Activated CD4-positive, CD25-positive, alpha-beta regulatory T cell treated with anti-CD3 and anti-CD28 coated beads, Interleukin-2, amount 50 U/mL, for 24 hours (primary cell): ENCODE results near the gene INTS6.
"Not testable (repeated sequence)": the region's sequence is repeated elsewhere in the genome, so short reads cannot be mapped to it uniquely, and the experiment has no call there.

Experiments
- ATAC-seq, 2 donors: fragments of 150-1000 bp; cut with Tn5 transposase; one replicate each; pipeline ENCODE4 v1.10.0; 2021; ENCODE audit warnings: mild to moderate bottlenecking in 1 of 2, moderate library complexity in 1 of 2

Gene INTS6

DNA sequence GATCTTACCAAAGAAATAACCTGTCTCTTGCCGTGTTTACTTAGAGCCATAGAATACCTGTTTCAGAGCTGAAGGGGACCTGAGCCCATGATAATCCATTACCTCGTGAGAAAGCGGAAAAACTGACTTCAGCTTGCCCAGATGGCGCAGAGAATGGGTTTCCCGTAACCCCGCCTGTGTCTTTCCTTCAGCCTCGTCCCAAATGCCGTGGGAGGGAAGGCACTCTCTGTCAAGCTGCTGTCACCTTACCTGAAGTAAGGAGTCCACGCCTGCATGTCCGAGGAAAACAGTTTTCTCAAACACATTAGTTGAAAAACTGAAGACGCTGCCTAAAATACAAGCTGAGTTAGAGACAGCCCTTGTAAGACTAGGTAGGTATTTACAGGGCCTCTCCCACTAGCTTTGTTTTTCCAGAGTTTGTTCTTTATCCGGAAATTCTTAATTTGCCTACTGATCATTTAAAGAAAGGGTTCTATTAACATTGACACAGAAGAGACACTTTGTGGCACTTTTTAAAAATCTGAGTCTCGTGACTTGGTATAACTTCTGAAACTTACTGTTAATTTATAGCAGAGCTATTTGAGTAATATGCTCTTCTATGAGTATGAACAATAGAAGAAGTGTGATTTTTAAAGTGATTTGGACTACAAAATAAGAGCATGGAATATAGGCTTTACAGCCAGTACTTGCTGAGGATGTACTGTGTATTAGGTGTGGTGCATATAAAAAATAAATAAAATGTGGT, 1.3 kb upstream of the INTS6 start:
- ATAC-seq, result peak in 1 of 2 donors; percentile 6

DNA sequence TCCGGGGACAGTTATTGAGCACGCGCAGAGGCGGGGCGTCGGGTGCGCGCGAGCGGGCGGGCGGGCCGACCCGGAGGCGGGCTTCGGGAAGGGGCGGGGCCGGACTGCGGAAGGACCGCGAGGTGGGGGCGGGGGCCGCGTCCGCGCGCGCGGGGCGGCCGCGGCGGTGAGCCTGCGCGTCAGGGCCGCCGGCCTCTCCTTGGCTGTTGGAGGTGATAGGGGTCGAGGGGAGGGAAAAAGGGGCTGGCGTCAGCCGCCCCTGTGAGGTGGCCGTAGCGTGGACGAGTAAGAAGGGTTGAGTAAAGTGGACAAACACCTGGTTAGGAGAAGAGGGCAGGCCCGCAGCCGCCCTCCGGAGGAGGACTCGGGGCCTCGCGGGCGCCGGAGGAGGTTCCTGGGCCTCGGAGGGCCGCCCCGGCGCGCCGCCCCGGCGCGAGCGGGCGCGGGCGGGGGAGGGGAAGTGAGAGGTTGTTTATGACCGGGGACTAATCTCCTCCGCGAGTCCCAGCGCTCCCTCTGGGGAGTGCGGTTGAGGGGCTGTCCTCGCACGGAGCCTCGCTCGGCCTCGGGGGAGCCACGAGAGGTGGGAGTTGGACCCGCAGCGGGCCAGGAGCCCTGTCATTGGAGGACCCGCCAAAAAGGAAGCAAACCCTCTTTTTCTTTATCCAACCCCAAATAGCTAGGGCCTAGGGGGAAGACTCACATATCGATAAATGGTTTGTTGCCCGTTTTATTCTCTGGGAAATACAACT, 547 bp upstream of the INTS6 start:
- ATAC-seq, result peak; percentile 34 to 42

- peak; percentile 18 to 21 for ATAC-seq
Observed at GRCh38 chr13:51451467-51452360, 1.1 kb downstream of the INTS6 start.

DNA sequence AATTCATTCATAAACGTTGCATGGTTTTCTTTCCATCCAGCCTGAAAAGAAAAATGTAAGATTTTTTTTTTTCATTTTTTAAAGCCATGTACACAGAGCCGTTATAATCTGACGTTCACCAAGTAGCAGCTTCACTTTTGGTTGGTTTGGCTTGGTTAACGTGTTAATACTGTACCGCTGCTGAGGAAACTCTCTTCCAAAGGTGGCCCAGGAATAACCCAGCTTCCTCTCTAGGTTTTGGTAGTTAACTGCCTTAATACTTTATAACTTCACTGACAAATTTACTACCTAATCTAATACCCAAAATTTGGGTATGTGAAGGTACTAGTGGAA, 1.7 kb downstream of the INTS6 start:
- no peak for ATAC-seq

GRCh38 chr13:51449018-51449417, 3.8 kb downstream of the INTS6 start:
- no peak for ATAC-seq

GRCh38 chr13:51444922-51445321, 7.9 kb downstream of the INTS6 start:
- no peak for ATAC-seq

DNA sequence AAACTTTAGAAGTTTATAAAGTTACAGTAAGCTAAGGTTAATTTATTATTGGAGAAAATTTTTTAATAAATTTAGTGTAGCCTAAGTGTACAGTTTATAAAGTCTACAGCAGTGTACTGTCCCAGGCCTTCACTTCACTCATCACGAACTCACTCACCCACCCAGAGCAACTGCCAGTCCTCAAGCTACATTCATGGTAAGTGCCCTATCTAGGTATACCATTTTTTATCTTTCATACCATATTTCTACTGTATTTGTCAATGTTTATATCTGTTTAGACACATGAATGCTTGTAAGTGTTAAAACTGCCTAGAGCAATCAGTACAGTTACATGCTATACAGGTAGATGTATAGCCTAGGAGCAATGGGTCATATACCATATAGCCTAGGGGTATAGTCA, 12.5 kb downstream of the INTS6 start:
- no peak for ATAC-seq

- ATAC-seq, result no peak
Observed at GRCh38 chr13:51437550-51438127, 15.2 kb downstream of the INTS6 start.

- ATAC-seq, result no peak
Observed at GRCh38 chr13:51435002-51435578, 17.7 kb downstream of the INTS6 start.

DNA sequence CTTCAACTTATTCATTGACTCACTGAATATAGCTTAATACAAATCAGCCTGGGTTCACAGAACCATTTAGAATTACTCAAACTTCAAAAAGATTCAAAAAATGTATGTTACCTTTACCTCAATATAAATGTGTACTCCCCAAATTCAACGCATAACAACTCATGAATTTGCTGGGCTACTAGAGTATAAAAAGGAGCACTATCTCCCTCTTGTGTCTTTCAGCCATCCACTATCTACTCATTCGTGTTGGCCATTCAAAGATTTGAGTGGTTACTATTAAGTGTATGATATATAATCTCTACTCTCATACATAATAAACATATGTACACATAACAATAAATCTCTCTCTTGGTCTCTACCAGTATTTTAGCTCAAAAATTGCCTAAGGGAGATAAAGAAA, 20.3 kb downstream of the INTS6 start:
- no peak for ATAC-seq

DNA sequence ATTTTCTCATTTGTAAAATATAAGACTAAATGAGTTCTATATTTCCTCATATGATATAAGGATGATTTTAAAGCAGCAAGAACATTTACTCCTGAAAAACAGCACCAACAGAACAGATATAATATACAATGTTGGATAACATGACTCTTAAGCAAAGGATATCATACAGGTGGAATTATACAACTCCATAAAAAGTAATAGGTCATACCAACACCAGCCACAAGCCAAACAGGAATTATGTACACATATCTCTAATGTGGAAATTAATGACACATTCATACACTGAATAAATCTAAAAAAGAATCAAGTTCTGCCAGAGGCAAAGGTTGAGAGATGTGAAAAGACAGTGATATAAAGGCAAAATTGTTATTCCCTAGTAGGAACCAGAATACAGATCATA, 25.9 kb downstream of the INTS6 start:
- ATAC-seq, result no peak

DNA sequence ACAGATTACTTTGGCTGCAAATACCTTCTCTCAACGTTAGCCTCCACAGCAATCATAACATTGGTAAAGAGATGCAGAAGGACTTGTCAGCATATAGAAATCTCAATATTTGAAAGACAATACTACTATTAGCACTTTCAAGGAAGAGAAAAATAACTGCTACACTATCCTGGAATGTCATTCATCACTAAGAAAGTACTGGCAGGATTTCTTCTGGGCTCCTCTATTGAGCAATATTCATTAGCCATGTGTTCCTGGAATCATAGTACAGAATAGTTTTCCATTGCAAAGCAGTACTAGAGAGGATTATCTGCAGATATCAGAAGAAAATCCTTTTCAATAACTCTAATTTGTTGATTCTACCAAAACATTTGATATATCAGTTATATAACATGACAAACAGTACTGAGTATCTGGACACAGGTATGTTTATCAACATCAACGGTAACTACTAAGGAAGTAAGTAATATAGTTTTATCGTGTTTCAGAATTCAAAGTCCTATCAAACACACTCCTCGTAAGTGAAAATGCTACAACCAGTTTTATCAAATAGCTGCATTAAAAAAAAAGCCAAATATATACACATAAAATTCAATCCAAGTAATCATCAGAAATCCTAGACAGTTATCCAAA, 27.3 kb downstream of the INTS6 start:
- ATAC-seq, result no peak

- no peak for ATAC-seq
Observed at GRCh38 chr13:51423766-51424165, 29.1 kb downstream of the INTS6 start.

DNA sequence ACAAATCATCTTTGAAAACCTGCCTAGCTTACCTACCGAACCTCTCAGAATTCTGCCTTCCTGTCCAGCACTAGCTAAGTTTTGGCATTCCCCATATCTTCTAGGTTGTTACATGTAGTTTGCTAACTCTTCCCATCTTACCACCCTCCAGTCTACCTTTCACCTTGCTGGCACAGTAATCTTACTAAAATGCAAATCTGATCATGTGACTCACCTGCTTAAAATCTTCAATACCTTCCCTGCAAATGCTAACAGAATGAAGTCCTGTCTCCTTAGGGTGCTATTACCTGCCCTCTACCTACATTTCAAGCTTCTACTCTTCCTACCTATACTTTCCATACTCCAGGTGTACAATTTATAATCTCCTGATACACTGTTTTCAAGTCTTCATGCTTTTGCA, 30.4 kb downstream of the INTS6 start:
- ATAC-seq, result no peak

DNA sequence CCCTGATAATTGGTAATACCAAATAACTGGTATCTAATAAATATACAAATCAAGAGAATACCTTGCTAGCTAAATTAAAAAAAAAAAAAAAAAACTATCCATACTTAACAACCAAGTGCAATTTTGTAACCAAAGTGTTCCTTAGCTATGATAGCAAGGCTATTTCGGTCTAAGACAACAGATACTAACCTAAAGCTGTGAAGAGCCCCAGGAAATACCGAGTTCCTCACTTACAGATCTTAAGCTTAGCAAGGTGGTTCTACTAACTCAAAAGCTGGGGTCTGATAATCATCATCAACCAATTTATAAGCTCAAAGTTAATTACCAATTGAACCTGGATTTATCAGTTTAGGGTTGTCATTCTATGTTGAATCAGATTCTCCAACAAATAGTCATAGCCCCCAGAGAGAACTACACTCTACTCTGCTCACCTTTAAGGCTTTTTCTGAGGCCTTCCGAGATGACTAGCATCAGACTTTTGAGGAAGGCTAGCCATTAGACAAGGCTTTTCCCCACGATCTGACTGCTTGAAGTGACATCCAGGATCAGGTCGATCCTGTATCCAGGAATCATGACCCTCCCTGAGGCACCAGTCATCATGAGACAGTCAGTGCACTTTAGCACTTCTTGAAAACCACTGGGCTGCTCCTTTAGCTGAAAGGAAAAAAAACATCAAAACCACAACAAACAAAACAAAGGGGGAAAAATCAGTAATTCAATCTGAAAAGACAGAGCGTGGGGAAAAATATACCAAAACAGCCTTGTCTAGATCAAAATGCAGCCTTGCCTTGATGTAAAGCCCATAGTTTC, 31.9 kb downstream of the INTS6 start:
- peak in 1 of 2 donors; percentile 22 for ATAC-seq

DNA sequence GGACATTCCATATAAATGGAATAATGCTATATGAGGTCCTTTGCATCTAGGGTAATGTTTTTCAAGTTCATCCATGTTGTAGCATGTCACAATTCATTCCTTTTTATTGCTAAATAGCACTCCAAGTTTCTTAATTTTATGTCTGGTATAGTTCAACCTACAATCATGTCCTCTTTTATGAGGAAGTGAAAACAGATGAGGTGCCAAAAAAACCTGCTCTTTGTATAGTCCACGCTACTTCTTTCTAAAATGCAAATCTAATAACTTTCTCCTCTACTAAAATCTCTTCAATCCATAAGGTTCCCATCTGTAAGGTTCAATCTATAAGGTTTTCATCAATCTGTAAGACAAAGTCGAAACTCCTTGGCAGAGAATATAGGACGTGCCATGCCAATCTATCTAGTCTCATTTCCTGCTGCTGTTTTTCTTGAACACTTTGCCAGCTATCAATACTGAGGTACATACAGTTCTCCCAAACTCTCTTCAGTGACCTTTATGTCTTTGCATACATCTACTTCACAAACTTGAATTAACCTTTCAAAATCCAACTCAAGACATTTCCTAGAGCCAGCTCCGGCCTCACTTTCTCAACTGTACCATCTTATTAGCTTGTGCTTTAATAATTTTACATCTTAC, 33.7 kb downstream of the INTS6 start:
- ATAC-seq, result no peak

DNA sequence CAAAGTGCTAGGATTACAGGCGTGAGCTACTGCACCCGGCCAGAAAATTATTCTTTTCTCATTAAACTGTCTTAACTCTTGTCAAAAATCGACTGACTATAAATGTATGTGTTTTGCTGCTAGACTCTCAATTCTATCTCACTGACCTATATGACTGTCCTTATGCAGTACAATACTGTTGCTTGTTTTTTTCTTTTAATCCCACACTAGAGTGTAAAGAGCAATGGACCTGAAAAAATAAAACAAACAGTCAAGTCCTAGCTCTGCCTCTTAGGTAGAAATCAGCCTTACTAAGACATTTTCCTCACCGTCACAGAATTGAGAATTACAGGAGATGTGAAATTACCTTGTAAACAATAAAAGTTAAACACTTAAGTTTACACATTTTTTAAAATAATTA, 35.1 kb downstream of the INTS6 start:
- ATAC-seq, result no peak

GRCh38 chr13:51416107-51416506, 36.7 kb downstream of the INTS6 start:
- ATAC-seq, result peak; percentile 83 to 90

DNA sequence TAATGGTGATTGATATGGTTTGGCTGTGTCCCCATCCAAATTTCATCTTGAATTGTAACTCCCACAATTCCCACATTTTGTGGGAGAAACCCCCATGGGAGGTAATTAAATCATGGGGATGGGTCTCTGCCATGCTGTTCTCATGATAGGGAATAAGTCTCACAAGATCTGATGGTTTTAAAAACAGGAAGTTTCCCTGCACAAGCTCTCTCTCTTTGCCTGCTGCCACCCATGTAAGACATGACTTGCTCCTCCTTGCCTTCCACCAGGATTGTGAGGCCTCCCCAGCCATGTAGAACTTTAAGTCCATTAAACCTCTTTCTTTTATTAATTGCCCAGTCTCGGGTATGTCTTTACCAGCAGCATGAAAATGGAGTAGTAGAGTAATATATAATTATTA, 37.5 kb downstream of the INTS6 start:
- not testable (repeated sequence) for ATAC-seq

- no peak for ATAC-seq
Observed at GRCh38 chr13:51412431-51412830, 40.4 kb downstream of the INTS6 start.

DNA sequence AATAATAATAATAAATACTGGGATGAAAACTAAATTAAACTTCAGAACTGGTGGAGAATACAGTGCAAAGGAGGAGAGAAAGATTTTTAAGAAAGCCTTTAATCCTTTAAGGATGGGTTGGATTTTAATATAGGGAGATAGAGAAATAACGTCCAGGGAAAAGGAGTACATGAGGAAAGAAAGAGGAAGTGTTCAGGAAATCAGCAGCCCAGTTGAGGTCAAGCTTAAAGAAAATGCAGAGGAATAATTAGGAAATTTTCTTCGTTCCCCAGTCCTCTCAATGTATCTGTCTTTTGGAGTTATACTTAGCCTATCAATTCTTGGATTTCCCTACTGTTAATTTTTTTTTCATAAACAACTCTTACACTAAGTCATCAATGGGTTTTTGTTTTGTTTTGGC, 47.7 kb downstream of the INTS6 start:
- ATAC-seq, result no peak
